HG02973 (cell line): ENCODE results near the gene CDC16.
A peak's percentile ranks its signal among the peaks of the same experiment; 100 is the strongest.

Experiments
- ATAC-seq: cut with Tn5 transposase; IDR thresholded peaks from one replicate; pipeline ENCODE4 v1.9.1; 2021; ENCODE audit warnings: moderate library complexity; ENCODE audit not compliant: unreplicated experiment

The CDC16 gene

DNA sequence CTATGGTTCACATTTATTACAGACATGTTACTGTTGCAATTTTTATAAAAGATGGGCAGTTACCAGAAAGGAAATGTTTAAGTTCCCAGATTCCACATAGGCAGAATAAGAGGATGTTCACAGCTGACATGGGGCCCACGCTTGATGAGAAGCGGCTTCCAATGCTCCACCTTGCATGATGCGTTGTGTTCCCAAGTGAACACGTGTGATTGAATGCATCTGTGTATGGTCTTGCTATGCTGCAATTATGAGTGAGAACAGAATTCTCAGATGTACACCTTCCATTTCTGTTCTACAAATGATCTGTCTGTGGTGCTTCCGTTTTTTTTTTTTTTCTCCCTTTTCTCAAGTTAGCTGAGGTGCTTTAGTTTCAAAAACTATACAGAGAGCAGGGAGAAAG, 62.2 kb downstream of the CDC16 start:
- ATAC-seq, result no peak

DNA sequence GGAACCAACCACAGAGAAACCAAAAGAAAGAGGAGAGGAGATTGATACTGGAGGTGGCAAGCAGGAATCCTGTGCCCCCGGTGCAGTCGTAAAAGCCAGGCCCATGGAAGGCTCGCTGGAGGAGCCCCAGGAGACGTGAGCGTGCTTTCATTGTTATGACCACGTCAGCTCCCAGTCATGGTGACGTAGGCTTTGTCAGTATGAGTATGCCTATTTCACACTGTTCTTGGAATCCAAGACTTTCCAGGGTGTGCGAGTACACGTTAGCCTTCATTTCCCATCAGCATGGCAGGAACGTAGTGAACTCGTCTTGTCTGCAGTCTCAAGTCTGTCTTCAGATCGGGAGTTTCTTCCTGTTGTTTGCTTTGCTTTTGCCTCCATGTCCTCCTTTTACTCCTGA, 64.2 kb downstream of the CDC16 start:
- no peak for ATAC-seq

DNA sequence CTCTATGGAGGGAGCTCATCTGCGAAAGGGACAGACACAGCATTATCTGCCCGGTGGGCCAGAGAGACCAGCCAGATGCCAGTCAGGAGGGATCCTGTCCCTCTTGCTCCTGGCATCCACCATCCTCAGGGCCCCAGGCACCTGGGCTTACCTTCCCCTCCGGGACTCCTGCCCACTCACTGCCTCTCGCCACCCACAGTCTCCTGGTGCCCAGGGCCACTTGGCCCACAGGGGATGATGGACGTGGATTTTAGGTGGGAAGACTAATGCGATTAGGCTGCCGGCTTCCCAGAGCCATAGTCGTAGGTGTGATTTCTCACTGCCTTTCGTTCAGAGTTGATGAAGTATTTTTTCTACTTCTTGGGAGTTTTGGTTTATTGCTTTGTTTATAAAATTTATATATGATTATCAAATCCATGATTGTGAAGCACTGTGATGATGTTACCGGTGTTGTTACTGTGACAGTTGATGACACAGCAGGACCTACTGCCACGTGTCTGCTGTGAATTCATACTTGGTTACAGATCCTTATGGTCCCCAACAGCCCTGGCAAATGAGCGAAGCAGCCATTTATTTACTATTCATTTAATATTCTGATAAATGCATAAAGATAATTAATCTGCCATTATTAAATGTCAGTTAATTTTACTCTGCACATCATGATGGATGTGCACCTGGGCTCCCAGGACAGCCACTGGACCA, 65.1 kb downstream of the CDC16 start:
- no peak for ATAC-seq

DNA sequence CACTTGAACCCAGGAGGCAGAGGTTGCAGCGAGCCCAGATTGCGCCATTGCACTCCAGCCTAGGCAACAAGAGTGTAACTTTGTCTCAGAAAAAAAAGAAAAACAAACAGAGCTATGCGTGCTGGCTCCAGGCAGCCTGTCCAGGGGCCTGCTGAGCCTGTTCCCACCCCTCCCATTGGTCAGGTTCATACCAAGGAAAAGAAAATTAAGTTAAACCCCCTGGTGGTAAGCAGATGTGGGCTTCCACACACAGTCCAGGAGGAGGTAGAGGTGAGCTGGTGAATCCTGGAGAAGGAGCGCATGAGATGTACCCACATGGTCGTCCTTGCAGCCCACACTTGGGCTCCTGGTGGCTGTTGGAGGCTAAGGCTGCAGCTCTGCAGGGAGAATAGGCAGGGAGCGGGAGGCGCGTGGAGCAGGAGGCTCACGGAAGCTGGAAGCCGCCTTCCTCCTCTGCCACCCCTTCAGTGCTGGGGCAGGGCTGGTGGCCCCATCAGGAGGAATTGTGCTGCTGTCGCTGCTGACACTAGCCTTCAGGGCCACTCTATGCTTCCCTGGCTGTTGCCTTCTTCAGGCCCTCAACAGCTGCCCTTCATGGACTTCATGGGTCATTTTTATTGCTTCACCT, 69.1 kb downstream of the CDC16 start:
- ATAC-seq, result no peak

DNA sequence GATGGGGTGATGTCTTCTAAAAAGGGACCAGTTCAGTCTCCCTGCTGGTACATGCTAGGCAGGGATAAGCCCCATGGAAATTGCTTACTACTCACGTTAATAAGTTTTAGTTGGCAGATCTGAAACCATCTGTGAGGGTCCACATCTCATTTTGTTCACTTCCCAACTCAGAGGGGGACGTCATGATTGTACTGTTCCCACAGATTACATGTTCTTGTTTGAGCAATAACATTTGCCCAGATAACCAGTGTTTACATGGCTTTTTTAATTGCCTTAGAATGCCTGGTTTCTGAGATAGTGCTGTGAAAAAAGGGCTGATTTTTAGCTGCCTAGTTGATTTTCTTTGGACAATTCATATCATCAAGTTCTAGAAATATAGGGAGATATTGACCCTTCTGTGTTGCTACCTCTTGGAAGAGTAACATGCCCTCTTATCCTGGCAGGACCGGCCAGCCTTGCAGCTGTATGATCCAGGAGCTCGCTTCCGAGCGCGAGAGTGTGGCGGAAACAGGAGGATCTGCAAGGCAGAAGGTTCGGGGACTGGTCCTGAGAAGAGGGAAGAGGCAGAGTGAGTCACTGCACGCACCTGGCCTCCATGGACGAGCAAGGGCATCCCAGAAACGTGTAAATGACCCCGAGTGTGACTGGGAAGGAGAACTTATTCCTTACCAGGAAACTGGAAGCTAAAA, 69.8 kb downstream of the CDC16 start:
- ATAC-seq, result no peak

DNA sequence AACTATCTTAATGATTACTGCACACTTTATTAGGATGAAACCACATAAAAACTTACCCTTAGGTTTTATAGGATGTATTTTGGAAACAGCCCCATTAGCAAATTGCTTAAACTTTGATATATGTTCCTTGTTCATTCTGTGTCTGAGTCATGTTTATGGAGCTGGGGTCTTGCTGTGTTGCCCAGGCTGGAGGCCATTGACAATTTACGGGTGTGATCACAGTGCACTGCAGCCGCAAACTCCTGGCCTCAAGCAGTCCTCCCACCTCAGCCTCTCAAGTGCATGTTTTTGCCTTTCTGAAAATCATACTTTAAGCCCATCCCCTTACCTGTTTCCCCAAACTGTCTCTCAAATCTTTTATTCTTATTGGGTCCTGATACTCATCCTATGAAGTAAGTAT, 74.4 kb downstream of the CDC16 start:
- ATAC-seq, result no peak

DNA sequence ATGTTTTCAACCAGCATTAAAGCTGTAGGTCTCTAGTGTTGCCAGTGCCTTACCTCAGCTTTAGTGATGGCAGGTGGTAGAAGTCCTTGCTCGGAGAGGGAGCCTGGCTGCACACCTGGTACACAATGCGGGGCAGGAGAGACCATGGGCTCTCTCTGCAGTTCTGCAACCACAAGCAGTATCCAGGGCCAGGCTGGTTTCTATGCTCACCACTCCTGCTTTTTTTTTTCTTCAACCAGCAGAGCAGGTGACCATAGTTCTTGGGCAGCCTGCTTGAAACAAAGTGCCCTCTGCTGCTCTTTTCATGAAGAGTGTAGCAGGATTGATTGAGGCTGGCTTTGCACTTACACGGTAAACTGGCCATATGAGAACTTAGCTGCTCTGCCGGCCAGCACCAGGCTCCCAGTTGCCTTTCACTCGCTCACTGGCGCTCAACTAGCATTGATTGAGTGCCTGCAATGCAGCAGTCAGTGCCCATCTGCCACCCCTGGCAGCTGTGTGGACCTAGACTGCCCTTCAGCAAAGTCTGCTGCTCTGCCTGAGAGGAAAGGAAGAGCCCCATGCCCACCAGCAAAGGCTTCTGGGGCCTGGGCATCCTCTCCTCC, 75.2 kb downstream of the CDC16 start:
- no peak for ATAC-seq

DNA sequence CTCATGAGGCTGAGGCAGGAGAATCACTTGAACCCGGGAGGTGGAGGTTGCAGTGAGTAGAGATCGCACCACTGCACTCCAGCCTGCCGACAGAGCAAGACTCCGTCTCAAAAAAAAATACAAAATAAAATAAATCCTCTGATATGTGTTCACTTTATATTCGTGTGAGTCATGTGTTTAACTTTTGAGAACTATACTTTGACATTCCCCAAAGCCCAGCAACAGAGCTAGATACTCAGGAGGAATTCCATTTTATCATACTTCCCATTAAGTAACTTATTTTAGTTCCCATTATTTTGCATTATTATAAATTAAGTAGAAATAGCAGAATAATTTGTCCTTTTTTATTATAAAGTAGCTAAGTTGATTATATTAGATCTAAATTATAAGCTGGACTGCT, 76.3 kb downstream of the CDC16 start:
- no peak for ATAC-seq

DNA sequence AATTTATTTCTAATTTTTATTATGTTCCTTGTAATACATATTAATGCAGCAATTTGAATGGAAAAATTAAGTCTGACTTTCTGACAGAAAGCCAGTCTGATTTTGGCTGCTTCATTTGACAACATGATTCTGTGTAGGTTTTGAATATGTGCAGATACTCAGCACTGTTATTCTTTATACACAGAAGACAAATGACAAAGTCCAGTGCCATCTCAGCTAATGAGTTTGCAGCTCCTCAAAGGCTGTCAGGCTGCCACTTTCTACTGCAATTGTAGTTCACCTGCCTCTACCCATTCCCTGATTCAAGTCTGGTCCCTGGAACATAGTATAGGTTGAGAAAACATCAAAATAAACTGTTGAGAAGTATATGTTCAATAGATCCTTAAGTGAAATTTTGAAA, 76.7 kb downstream of the CDC16 start:
- ATAC-seq, result no peak

DNA sequence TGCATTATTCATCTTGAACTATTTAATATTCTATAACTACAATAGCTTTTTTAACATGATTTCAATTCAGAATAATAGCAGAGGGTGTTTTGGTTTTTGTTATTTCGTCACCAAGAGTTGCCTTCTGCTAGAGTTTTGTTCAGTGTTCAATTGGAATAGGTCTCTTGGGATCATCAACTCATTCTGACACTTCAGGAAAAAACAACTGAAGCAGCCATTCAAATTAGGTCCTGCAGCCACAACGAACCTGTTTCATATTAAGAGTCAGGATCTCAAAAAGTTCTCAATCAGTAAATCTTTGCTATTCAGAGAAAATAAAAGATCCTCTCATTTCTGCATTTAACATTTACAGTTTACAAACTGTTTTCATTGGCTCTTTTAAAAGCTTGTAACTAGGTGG, 77.2 kb downstream of the CDC16 start:
- no peak for ATAC-seq

DNA sequence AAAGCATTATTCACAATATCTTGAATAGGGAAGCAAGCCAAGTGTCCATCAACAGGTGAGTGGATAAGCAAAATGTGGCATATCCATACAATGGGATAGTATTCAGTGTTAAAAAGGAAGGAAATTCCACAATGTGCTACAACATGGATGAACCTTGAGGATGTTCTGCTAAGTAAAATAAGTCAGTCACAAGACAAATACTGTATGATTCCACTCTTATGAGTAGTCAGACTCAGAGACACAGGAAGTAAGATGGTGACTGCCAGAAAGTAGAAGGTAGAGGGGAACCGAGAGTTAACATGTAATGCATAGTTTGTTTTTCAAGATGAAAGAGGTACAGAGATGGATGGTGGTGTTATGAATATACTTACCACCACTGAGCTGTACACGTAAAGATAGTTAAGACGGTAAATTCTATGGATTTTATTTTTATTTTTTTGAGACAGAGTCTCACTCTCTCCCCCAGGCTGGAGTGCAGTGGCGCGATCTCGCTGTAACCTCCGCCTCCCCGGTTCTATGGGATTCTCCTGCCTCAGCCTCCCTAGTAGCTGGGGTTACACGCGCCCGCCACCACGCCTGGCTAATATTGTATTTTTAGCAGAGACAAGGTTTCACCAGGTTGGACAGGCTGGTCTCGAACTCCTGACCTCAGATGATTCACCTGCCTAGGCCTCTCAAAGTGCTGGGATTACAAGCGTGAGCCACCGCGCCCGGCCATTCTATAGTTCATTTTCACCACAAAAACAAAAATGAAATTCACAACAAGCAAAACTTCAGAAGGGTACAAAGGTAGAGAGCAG, 78.6 kb downstream of the CDC16 start:
- ATAC-seq, result peak; percentile 41

DNA sequence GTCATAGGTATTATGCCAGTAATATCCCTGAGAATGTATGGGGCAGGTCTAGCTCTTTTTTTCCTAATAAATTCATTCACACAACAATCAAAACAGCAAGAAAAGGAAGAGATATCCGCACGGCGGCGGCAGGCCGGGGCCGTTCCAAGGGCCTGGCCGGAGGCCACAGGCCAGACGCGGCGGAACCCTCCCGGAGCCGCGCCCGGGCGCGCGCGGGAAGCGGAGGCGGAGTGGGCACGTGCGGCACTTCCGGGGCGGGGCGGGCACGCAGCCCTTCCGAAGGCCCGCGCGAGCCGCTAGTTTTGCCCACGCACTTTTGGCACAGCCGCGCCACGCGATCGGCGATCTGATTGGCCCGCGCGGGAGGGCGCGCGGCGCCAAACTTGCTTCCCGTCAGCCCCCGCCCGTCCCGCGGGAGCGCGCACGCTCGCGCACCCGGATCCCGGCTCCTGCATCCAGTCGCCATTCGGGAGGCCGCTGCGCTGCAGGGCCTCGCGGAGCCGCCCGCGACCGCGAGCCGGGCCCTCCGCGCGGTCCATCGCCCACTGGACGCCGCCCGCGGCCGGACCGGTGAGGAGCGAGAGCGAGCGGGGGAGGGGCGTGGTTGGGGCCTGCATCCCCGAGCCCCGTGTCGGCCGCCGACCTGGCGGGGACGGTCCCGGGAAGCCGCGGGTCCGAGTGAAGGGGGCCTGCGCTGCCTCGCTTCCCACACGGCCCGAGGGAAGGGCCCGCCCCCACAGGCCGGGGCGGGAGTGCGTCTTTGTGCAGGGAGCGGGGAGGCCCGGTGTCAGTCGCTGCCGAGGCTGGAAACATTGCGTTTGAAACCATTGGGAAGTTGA, 79.6 kb downstream of the CDC16 start, which contains the start of gene CHAMP1:
TSS of gene CHAMP1 (plus strand) at position 430 of the 839 bp plus-strand sequence. CDS start 9,340 bp downstream, outside the sequence.
- ATAC-seq, result peak; percentile 75

DNA sequence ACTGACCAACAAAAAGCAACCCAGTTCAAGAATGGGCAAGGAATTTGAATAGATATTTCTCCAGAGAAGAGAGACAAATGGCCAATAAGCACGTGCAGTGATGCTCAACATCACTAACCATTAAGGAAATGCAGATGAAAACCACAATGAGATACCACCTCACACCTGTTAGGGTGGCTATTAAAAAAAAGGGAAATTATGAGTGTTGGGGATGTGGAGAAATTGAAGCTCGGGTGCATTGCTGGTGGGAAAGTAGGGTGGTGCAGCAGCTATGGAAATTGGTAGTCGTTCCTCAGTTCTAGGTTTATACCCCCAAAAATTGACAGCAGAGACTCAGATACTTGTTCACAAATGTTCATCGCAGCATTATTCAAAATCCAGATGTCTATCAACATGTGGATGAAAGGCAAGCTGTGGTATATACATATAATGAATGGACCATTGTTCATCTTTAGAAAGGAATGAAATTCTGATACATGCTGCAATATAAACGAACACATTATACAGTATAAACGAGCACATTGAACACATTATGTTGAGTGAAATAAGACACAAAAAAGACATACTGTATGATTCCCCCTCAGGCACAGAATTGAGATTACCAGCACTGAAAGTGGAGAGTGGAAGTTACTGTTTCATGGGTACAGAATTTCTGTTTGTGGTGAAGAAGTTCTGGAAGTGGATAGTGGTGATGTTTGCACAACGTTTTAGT, 80.5 kb downstream of the CDC16 start:
- ATAC-seq, result peak; percentile 2

DNA sequence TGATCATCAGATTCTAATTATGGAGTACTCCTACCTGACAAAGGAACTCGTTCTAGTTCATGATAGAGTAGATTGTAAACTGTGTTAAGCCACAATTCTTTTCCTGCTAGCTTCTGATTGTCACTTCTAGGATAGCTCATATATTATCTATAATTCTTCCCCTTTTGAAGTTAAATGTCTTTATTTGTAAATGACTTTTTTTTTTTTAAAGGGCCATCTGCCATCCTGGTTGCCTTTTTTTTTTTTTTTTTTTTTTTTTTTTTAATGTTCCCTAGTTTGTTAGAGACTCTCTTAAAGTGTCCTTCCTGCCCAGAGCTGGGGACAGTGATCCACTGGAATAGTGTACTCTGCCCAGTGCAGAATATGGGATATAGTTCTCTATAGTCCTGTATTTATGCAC, 83.9 kb downstream of the CDC16 start:
- ATAC-seq, result no peak

DNA sequence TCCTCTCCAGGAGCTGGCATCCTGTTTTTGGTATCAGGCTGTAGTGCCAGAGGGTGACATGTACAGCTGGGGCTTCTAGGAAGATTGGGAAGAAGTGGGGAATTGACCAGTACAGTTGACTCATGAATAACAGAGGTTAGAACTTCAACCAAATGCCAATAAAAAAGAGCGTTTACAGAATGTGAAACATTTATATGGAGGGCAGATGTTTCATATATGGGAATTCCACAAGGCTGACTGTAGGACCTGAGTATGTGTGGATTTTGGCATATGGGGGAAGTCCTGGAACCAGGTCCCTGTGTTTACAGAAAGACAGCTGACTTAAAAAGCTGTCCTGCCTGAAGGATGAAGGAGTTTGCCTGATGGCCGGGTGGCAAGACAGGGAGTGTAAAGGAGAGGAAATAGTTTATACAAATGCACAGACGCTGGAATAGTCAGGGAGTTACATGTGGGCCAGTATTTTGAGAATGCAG, 84.8 kb downstream of the CDC16 start:
- ATAC-seq, result no peak

DNA sequence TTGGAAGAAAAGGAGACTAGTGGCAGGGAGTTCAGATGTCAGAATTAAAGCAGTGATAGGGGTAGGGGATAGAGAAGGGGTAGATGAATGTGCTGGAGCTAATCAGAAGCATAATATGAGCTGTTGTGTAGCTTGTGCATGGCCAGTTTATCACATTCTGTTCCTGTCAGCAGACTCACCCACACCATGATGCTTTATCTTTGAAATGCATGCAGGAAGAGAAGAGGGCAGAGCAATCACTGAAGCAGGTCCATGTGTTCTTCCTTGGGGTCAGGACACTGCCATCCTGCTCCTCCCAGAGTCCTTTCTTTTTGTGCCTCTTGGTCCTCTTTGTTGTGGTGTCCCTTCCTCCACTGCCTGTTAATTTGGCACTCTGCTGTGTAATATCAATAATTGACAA, 85.4 kb downstream of the CDC16 start:
- ATAC-seq, result no peak

DNA sequence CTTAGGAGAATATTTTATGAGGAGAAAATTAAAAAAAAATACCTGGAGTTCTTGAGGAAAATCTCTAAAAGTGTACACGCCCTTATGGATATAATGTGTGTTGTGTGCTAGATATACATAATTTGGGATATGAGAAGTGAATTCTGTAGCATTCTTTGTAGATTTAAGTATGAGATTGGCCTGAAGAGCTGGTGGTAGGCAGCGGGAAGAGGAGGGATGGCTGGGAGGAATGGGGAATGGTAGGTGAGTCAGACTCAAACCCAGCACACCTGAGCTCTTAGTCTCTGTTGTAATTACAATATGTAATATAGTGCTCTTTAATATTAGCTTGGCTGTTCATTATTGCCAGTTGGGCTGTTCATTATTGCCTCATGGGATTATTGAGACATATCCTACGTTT, 86.6 kb downstream of the CDC16 start:
- no peak for ATAC-seq
